Measurements from ENCODE around the gene LNP1. TPM values are rescaled to one million over a fixed set of nuclear protein-coding genes. Genes with fewer than 3 reads are reported as not detected.

The LNP1 gene
- polyA plus RNA-seq, 2 of the 4 experiments (the other 2 are of a cell fraction) = 1.3 to 2.0 TPM

GRCh38 chr3:100489118-100489517 lies 87.8 kb downstream of the LNP1 start:
- DNase-seq (ENCODE audit: low read depth in 1 of 2, low spot score in 1 of 2) (no peak), ATAC-seq (no peak), FAIRE-seq (no peak)
- ChIA-PET CTCF (no interaction called here), POLR2A (no interaction called here)
- Histone ChIP-seq H3K4me1 (peaks cover 4% of the 10 kb centered on the region; the same call in 2 of the 3 replicates), H3K27ac (no peak overlapping the region), H3K4me3 (no peak overlapping the region), H3K4me2 (no peak overlapping the region), H3K9me3 (no peaks in the 10 kb centered on the region)
- TF ChIP-seq TFCP2L1 (CRISPR knock-in tag; IDR thresholded peaks at IDR 0.05) (no peak), PHF8 (IDR thresholded peaks at IDR 0.05; ENCODE audit: borderline replicate concordance, low read depth) (no peak), HOXB13 (CRISPR knock-in tag; IDR thresholded peaks at IDR 0.05; ENCODE audit: low read depth) (no peak), ATOH8 (CRISPR knock-in tag; IDR thresholded peaks at IDR 0.05; ENCODE audit: low read depth) (no peak), CHD4 (IDR thresholded peaks at IDR 0.05; ENCODE audit: borderline replicate concordance) (no peak)
- TF ChIP-seq, protein P1, sequence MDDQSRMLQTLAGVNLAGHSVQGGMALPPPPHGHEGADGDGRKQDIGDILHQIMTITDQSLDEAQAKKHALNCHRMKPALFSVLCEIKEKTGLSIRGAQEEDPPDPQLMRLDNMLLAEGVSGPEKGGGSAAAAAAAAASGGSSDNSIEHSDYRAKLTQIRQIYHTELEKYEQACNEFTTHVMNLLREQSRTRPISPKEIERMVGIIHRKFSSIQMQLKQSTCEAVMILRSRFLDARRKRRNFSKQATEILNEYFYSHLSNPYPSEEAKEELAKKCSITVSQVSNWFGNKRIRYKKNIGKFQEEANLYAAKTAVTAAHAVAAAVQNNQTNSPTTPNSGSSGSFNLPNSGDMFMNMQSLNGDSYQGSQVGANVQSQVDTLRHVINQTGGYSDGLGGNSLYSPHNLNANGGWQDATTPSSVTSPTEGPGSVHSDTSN (IDR thresholded peaks at IDR 0.05) = no peak
- TF ChIP-seq, protein P2, sequence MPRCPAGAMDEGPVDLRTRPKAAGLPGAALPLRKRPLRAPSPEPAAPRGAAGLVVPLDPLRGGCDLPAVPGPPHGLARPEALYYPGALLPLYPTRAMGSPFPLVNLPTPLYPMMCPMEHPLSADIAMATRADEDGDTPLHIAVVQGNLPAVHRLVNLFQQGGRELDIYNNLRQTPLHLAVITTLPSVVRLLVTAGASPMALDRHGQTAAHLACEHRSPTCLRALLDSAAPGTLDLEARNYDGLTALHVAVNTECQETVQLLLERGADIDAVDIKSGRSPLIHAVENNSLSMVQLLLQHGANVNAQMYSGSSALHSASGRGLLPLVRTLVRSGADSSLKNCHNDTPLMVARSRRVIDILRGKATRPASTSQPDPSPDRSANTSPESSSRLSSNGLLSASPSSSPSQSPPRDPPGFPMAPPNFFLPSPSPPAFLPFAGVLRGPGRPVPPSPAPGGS (IDR thresholded peaks at IDR 0.05) = no peak
- WGBS (ENCODE audit: missing lambda C conversion rate) = 7% methylated on average over 1 of the region's 1 CpG

GRCh38 chr3:100492059-100493006 lies 91.0 kb downstream of the LNP1 start, which contains the start of gene TMEM45A:
Gene TMEM45A, plus strand, starts transcription at chr3:100492619. Its CDS starts 62,593 bp downstream, at chr3:100555212.
- ChIA-PET CTCF (interaction anchor here (0.8 to 2.3 kb wide), 5 partner anchors 13 to 99 kb away, joined by 3 to 13 read pairs (median 4); no protein-coding TSS in a partner anchor), POLR2A (interaction anchor here (0.6 to 1.2 kb wide), 9 partner anchors 8 to 1194 kb away, joined by 3 to 7 read pairs (median 4); partner anchors contain the start of genes LNP1, RPL24, TOMM70 and ZBTB11)
- DNase-seq (ENCODE audit: low read depth in 1 of 2, low spot score in 1 of 2) (peak; percentile 95), FAIRE-seq (no peak), ATAC-seq (peak; percentile 99)
- Histone ChIP-seq H3K4me3 (peak within 1 kb of the TSS; percentile 56), H3K27ac (peak within 1 kb of the TSS; percentile 75 to 82), H3K4me1 (peaks cover 11% of the 10 kb centered on the region), H3K4me2 (peak within 1 kb of the TSS; percentile 79), H3K9me3 (no peaks in the 10 kb centered on the region)
- WGBS (ENCODE audit: missing lambda C conversion rate) = under 1% methylated on average over 31 of the region's 56 CpGs
- TF ChIP-seq, protein P3, sequence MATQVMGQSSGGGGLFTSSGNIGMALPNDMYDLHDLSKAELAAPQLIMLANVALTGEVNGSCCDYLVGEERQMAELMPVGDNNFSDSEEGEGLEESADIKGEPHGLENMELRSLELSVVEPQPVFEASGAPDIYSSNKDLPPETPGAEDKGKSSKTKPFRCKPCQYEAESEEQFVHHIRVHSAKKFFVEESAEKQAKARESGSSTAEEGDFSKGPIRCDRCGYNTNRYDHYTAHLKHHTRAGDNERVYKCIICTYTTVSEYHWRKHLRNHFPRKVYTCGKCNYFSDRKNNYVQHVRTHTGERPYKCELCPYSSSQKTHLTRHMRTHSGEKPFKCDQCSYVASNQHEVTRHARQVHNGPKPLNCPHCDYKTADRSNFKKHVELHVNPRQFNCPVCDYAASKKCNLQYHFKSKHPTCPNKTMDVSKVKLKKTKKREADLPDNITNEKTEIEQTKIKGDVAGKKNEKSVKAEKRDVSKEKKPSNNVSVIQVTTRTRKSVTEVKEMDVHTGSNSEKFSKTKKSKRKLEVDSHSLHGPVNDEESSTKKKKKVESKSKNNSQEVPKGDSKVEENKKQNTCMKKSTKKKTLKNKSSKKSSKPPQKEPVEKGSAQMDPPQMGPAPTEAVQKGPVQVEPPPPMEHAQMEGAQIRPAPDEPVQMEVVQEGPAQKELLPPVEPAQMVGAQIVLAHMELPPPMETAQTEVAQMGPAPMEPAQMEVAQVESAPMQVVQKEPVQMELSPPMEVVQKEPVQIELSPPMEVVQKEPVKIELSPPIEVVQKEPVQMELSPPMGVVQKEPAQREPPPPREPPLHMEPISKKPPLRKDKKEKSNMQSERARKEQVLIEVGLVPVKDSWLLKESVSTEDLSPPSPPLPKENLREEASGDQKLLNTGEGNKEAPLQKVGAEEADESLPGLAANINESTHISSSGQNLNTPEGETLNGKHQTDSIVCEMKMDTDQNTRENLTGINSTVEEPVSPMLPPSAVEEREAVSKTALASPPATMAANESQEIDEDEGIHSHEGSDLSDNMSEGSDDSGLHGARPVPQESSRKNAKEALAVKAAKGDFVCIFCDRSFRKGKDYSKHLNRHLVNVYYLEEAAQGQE (IDR thresholded peaks at IDR 0.05) = peak; percentile 47; the same call in 1 of the 2 replicates
- no peak for TF ChIP-seq NPAS2 (CRISPR knock-in tag; IDR thresholded peaks at IDR 0.05; ENCODE audit: borderline replicate concordance)
- TF ChIP-seq RCOR1 (IDR thresholded peaks at IDR 0.05; ENCODE audit: low read depth, low read length) = no peak
- no peak; the same call in 1 of the 2 replicates for TF ChIP-seq MYC (IDR thresholded peaks at IDR 0.05; ENCODE audit: borderline replicate concordance, low read length)
- 0 out of 2 replicates have a peak, but pooled peaks have one; percentile 23 for TF ChIP-seq RFX5 (IDR thresholded peaks at IDR 0.05)
- TF ChIP-seq HDAC2 (IDR thresholded peaks at IDR 0.05) = no peak
- TF ChIP-seq, protein P1 (IDR thresholded peaks at IDR 0.05) = peak; percentile 99
- TF ChIP-seq POLR2A (IDR thresholded peaks at IDR 0.05; ENCODE audit: low read length) = peak; percentile 74
- no peak for TF ChIP-seq HOXB13 (CRISPR knock-in tag; IDR thresholded peaks at IDR 0.05; ENCODE audit: low read depth)
- TF ChIP-seq MAX (IDR thresholded peaks at IDR 0.05) = peak; percentile 77
- TF ChIP-seq, protein P4, sequence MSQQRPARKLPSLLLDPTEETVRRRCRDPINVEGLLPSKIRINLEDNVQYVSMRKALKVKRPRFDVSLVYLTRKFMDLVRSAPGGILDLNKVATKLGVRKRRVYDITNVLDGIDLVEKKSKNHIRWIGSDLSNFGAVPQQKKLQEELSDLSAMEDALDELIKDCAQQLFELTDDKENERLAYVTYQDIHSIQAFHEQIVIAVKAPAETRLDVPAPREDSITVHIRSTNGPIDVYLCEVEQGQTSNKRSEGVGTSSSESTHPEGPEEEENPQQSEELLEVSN (IDR thresholded peaks at IDR 0.05; ENCODE audit: borderline replicate concordance, low read depth) = peak; percentile 15; the same call in 1 of the 2 replicates
- TF ChIP-seq ATOH8 (CRISPR knock-in tag; IDR thresholded peaks at IDR 0.05; ENCODE audit: low read depth) = no peak
- TF ChIP-seq GATA3 (IDR thresholded peaks at IDR 0.05; ENCODE audit: borderline replicate concordance) = no peak
- TF ChIP-seq, protein P5, sequence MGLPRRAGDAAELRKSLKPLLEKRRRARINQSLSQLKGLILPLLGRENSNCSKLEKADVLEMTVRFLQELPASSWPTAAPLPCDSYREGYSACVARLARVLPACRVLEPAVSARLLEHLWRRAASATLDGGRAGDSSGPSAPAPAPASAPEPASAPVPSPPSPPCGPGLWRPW (IDR thresholded peaks at IDR 0.05) = no peak
- TF ChIP-seq, protein P2 (IDR thresholded peaks at IDR 0.05) = no peak; the same call in 2 of the 3 replicates
- TF ChIP-seq RAD21 (conservative IDR thresholded peaks at IDR 0.05 in 1 of 2, IDR thresholded peaks at IDR 0.05 in 1 of 2) = peak in 1 of 2 experiments; percentile 29; a peak in 1 of 5 replicates
- TF ChIP-seq CBX2 (IDR thresholded peaks at IDR 0.05; ENCODE audit: borderline replicate concordance, low read depth) = no peak
